ENCODE results near the gene TTC33.

- TF ChIP-seq CTCF (IDR thresholded peaks at IDR 0.05; ENCODE audit: insufficient read depth, low read length, poor library complexity, severe bottlenecking) (no peak), EZH2phosphoT487 (conservative IDR thresholded peaks at IDR 0.05; ENCODE audit: low read length) (no peak)
These were observed 107.6 kb downstream of the TTC33 start for GRCh38 chr5:40648150-40648549.

All from SU-DHL-6 (cell line).